GM21526 (cell line): ENCODE data around the gene RPS5.

ENCODE experiments used
- ATAC-seq: cut with Tn5 transposase; IDR thresholded peaks from one replicate; pipeline ENCODE4 v1.9.1; 2021; ENCODE audit warnings: moderate library complexity; ENCODE audit not compliant: unreplicated experiment, low FRiP score

Gene RPS5

DNA sequence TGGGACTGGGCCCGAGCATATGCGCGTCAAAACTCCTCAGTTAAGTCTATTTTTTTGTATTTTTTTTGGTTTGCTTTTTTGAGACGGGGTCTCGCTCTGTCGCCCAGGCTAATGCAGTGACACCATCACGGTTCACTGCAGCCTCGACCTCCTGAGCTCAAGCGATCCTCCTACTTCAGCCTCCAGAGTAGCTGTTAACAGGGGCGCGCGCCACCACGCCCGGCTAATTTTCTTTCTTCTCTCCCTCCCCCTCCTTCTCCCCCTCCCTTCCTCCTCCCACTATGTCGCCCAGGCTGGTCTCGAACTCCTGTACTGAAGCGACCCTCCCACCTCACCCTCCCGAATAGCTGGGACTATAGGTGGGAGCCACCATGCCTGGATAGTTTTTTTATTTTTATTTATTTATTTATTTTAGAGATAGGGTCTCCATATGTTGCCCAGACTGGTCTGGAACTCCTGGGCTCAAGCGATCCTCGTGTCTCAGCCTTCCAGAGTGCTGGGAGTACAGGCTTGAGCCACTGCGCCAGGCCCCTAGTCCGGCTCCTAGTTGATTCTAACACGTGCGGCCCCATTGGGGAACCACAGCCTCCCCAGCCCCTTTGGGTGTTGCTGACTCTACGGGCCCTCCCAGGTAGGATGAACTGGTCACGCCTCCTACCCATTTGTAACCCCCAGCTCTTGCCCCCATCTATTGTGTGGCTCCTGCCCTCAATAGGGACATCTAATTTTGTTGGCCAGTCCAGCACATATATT is 5.4 kb upstream of the RPS5 start:
- no peak for ATAC-seq

DNA sequence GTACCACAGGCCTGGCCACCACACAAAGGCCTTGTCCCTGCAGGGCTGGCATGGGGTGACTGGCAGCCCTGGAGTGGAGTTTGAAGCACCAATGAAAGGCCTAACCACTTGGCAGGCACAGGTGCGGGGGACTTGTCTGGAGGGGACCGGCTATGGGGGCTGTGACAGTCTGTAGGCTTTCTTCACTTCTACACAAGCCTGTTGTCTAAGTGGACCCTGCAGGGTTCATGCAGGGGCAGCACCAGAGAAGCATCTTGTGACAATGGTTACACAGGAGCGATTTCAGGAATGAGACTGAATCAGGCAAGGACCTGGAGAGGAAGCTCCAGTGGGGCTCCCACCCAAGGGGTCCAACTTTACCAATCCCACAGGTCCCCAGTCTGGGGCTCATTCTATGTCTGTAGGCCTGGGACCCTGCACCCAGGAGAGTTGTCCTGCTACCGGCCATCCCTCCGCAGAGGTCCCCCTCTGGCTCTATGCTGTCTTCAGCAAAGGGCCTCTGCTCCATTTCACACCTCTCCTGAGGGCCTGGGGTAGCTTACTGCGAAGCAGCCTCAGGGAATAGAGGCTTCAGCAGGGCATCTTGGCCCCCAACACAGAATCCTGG is 4.0 kb upstream of the RPS5 start:
- ATAC-seq, result no peak

DNA sequence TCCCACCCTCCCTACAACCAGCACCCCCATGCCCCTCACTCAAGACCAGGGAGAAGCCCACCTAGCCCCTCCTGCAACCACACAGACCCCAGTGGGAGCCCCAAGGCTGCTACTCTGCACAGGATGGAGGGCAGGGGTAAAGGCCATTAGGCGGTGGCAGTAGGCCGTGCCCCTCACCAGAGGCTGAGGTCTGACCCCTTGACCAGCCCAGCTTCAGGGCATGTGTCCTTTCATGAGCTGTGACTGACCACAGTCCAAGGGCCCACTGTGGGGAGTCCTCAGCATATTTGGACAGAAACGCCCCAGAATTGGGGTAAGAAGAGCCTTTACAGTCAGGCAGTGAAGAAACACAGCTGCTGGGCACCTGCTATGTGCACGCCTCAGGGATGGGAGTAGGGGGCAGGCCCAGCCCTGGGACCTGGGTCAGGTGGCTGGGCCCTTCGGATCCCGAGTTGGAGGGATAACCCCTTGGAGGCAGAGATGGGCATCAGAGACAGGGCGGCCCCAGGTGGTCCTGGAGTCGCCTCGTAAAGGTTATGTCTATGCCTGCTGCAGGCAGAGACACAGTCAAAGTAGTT is 1.7 kb upstream of the RPS5 start:
- no peak for ATAC-seq

DNA sequence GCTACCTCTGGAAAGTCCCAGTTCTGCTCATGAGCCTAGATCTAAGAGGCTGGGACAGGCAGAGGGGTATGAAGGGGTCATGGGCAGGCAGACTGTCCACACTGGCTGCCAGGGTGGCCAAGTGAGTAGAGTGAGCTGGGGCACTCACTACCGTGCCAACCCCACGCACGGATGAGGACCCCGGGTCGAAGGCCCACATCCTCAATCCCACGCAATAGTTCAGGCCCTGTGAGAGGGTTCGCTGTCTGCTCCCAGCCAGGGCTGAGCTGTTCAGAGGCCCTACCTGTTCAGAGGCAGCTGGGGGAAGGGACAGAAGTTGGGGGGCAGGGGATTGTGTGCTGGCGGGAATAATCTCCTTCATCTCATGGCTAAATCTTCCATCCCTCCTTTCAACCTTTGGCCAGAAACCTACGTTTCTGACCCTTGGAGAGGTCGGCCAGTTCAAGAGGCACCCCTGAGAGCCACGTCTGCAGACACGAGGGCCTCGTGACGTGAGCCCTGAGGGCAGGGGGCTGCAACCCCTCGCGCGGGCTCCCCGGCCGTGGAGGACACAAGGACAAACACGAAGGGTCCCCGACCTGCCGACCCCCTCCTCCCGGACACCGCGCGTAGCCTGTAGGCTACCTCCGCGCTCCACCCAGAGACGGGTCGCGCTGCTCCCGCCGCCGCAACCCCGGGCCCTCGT is 1.0 kb upstream of the RPS5 start:
- no peak for ATAC-seq

DNA sequence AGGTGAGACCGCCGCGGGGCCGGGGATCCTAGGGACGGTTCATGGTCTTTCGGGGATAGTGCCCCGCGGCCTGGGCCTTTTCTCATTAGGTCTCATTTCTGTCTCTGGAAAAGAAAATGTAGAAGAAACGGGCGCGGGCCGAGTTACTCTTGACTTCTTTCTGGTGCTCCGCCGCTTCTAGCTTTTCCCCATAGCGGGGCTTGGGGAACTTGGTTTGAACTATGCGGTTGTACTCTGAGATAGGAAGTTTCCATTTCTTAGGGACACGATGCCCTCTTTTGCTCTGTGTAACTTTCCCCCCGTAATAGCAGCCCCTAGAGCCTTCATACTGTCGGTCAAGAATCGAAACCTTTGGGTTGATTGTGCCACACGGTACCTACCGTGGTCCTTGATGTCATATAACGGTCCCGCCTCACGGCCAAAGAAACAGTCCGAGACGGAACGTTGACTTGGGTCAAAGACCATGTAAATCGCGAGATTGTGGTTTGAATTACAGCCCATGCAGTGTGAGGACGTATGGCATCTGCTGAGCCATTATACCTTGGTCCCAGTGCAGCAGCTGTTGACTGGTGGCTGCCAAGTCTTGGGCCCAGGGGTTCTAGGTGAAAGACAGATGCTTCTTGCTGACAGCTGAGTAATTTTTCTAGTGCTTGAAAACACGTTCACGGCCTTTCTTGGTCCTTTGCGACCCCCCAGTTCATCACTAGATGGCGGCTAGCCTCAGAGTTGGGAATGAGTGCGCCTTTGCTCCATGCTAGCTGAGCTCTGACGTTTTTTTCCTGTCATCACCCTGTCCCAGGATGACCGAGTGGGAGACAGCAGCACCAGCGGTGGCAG is 487 bp downstream of the RPS5 start:
- ATAC-seq, result no peak

DNA sequence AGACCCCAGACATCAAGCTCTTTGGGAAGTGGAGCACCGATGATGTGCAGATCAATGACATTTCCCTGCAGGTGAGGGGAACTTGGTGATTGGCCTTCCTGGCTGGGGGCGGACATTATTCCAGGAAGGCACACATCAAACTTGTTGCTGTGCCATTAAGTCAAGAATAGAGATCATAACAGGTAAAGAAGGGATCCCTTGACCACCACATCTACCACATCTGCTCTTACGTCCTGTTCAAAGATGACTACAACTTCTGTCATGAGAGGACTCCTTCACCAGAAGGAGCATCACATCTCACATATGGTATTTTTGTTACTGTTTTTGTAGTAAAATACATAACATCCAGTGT is 1.1 kb downstream of the RPS5 start:
- no peak for ATAC-seq

DNA sequence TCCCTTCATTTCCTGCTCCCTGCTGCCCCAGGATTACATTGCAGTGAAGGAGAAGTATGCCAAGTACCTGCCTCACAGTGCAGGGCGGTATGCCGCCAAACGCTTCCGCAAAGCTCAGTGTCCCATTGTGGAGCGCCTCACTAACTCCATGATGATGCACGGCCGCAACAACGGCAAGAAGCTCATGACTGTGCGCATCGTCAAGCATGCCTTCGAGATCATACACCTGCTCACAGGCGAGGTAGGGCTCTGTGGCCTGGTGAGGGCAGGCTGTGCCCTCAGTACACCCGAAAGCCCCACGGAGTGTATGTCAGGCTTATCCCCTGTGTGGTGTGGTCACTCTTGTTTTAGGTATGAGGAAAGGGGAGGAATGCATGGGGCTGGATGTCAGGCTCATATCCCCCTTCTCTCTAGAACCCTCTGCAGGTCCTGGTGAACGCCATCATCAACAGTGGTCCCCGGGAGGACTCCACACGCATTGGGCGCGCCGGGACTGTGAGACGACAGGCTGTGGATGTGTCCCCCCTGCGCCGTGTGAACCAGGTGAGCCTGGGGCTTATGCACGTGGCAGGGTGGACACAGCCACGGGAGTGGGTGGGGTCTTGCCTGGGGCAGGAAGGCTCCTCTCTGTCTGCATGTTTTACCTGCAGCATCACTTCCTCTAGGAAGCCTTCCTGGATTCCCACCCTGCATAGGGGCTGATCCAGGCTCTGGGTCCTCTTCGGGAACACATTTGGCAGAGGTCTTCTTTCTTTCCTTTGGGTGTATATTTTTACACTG is 6.1 kb downstream of the RPS5 start:
- ATAC-seq, result no peak

DNA sequence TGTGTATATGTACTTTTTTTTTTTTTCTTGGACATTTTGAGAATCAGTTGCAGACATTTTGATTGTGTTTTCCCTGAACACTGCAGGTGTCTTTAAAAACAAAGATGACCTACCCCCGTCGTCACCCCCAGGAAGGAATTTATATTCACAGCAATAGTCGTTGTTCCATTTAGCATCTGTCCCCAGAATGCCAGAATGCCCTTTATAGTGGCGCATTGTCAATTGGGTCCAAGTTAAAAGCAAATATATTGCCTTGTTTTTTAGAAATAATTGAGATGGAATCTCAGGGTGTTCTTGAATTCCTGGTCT is 6.6 kb downstream of the RPS5 start:
- ATAC-seq, result no peak

DNA sequence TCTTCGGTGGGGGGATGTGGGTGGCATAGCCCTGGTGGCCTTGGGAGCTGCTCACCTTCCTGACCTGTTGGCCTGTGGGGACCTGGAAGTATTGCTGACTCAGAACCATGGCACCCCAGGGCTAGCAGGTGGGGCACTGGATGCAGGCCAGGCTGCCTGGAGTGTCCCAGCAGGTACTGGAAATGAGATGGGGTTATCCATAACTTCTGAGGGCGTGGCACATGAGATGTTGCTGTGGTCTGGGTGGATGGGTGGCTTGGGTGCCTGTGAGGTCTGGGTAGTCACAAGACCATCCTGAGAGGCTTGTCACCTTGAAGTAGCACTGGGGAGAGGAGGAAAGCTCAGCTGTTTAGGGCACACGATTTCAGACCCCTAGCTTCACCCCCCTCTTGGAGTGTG is 7.8 kb downstream of the RPS5 start:
- no peak for ATAC-seq

DNA sequence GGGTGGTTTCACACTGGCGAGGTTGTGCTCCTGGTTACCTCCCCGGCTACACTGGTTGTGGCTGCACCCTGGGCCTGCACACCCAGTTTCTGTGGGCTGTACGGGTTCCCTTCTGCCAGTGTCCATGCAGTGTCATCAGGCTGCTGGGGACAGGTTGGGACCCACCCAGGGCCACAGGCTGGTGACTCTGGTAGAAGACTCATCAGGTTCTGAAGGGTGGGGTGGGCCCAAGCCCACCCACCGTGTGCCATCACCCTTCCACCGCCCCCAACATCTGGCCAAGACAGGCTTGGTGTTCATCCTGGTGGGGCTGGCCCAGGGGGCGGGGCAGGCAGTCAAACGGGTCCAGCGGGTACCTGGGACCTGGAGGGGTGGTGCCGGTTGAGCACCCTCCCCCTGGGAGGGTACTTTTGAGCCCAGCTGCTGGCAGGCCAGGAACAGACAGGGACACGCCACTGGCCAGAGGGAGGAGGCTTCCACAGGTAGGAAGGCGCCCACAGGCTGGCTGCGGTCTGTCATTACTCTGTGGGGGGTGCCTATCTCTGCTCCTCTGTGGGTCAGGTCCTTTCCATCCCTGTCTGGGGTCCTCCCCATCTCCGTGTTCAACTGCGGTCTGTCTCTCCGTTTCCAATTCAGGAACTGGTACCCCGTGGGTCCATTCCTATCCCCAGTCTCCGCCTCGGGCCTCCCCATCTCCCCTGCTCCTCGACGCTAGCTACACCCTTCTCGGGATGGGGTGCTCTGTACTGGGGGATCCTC is 8.3 kb downstream of the RPS5 start, which contains the start of gene RNF225:
RNF225 (plus strand) TSS at position 437 of the 759 bp plus-strand sequence. CDS start 434 bp downstream, outside the sequence.
- ATAC-seq, result no peak

DNA sequence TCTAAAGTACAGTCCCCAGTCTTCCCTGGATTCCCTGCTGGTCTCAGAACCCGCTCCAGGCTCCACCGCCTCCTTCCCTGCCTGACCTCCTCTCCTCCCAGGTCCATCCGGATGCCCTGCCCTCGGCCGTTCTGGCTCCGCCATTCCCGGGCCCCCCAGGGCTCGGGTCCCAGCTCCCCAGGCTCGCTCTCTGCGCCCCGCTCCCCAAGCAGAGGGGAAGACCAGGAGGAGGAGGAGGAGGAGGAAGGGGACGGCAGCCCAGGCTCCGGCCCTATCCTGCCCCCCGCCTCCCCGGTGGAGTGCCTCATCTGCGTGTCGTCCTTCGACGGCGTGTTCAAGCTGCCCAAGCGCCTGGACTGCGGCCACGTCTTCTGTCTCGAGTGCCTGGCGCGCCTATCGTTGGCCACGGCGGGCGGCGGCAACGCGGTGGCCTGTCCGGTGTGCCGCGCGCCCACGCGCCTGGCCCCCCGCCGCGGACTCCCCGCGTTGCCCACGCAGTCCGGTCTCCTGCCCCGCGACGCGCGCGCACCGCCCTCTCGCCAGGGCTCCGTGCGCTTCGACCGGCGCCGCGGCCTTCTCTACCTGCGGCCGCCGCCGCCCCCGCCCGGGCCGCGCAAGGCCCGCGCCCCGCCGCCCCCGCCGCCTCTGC is 9.0 kb downstream of the RPS5 start:
- ATAC-seq, result no peak

DNA sequence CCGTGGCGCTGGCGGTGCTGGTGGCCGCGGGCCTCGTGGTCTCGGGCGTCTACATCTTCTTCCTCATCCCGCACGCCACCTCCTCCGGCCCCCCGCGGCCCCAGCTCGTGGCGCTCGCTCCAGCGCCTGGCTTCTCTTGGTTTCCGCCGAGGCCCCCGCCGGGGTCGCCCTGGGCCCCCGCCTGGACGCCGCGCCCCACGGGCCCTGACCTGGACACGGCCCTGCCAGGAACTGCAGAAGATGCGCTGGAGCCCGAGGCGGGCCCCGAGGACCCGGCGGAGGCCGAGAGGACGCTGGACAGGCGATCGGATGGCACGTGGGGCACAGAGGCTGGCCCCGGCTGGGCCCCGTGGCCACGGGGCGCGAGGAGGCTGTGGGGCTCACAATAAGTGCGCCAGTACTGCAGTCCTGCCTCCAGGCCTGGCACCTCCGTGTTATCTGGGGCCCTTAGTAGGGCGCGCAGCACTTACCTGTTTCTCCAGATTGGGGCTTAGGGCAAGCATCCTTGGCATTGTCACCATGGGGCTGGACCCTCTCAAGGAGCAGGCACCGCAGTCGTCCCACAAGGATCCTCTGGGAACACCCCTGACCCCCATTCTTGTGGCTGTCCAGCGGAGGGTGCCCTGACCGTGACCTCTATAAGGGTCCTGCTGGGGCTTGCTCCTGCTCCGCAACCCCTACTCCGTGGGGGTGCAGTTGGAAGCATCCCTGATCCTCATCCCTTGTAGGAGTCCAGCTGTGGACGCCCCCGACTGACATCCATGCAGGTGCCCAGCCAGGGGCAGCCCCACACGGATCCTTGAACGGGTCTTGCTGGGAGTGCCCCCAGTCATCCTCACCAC is 9.8 kb downstream of the RPS5 start:
- ATAC-seq, result no peak

DNA sequence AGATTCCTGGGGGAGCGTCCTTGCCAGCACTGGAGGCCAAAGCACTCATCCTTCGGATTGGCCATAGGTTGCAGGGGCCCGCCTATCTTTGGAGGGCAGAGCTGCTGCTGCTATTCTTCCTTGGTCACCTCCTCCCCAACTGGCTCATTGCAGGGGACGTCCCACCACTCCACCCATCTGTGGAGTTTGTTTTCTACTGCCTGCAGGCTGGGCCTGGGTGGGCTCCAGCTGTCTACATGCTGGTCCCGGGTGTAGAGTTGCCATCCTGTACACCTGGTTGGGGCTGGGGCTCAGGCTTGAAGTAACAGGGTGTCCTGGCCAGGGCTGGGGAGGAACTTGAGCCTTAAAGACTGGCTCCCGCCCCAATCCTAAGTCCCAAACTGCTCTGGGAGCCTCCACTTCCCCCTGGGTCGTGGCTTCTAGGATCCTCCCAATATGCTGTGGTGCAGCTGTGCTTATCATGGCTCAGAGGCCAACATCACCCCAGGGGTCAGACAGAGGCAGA is 10.5 kb downstream of the RPS5 start:
- no peak for ATAC-seq

DNA sequence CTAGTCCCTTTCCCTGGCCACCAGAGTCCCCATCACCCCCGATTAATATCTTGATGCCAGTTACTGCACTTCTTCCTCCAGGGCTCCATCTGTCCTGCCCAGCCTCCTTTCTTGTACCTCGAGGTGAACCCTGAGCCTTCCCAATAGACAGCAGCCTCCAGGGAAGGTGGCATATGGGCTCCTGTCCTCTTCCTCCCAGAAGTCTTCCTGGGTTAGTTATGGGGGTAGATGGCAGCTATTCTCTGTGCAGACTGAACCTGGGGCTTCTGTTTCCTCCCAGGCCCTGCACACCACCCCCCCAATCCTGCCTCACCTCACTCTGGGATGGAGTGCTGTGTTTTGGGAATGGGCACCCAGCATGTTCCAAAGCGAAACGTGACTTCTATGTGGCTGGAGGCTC is 11.0 kb downstream of the RPS5 start:
- no peak for ATAC-seq

DNA sequence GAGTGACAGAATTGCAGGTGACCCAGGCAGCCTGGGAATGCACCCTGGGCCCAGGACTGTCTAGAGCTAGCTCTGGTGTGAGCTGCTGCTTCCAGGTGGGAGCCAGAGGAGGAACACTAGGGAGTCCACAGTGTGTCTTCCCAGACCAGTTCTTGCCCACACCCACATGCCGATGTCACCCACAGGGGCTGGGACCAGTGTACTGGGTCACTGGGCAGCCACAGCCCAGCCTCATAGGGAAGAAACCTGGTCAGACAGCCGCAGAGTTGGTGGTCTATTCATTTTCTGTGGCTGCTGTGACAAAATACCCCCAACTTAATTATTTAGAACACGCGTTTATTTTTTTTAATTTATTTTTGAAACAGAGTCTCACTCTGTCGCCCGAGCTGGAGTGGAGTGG is 11.5 kb downstream of the RPS5 start:
- ATAC-seq, result no peak

DNA sequence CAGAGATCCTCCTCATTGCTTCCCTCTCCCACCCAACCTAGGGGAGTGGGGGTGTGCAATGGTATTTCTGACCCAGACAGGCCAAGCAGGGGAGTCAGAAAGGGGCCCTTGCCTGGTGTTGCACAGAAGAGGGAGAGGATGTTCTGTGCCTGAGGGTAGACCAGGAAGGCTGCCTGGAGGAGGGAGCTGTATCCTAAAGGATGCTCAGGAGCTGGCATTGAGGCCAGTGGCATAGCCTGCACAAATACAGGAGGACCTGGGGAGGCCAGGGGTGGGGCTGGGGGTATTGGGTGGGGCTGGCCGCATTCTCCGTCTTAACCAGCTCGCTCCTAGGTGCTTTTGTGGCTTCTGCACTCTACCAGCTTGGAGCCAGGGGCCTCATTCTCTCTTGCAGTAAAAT is 12.8 kb downstream of the RPS5 start:
- ATAC-seq, result no peak

DNA sequence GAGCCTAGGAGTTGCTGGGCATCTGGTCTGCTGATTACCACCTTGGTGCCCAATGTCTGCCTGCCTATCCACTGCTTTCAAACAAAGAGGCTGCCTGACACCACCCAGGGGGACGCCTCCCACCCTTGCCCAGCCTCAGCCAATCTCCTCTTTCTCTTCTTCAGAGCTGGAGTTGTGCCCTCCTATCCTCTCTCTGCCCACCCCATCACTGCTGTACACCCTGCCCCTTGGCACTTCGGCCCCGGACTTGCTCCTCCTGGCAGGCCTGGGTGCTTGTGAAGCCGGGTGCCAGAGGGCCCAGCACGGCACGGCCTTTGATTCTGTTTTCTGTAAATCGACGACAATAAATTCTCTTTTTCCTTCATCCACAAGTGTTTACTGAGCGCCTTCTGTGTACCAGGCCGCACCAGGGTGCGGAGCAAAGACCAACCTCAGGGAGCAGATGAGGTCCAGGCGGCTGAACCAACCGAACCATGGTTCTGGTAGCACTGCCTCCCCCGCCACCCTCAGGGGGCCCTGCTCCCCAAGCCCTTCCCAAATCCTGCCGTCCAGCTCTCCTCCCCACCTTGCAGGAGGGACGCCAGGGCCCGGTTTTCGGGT is 13.3 kb downstream of the RPS5 start:
- ATAC-seq, result no peak
